ENCODE results near the gene VKORC1L1. TPM values are rescaled to one million over a fixed set of nuclear protein-coding genes. Genes with fewer than 3 reads are reported as not detected.

VKORC1L1 gene
- total and polyA plus RNA-seq, 2 donors (not counting 3 experiments of a cell fraction or from before 2014, with no cell fraction given) = 14.5 to 36.7 TPM

DNA sequence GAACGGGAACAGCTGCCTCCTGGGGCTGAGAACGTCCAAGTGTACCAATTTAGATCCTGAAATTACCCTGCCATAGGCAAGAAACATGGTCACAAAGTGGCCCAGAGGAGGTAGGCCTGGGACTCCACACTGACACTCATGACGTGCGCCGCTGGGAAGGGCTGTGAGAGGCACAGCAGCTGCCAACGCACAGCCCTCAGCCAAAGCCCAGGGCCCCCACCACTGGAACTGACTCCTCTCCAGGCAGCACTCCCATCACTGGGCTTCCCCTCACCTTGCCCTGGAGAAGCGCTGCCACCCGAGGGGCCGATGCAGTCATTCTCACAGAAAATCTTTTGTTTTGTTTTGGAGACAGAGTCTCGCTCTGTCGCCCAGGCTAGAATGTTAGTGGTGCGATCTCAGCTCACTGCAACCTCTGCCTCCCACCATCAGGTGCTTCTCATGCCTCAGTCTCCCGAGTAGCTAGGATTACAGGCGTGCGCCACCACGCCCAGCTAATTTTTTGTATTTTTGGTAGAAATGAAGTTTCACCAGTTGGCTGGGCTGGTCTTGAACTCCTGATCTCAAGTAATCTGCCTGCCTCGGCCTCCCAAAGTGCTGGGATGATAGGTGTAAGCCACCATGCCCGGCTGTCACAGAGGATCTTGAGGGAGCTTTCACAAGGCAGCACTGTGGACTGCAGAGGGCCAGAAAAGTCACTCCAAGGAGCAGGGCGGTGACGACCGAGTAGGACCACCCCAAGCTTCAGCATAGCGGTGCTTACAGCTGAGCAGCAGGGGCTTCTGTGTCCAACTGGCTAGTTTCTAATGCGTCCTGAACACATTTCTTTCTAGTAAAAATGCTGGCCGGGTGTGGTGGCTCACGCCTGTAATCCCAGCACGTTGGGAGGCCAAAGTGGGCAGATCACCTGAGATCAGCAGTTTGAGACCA is 95.6 kb downstream of the VKORC1L1 start:
- Histone ChIP-seq H3K4me2 (ENCODE audit: insufficient read depth, low read length) (no peak overlapping the region), H3K27me3 (ENCODE audit: control insufficient read depth in 2 of 2, insufficient read depth in 2 of 2, low read length in 2 of 2) (no peaks in the 10 kb centered on the region), H3K9me3 (replicated peaks; ENCODE audit: control insufficient read depth, insufficient read depth, low read length) (no peaks in the 10 kb centered on the region), H3K36me3 (ENCODE audit: control insufficient read depth in 2 of 2, extremely low read depth in 1 of 2, insufficient read depth in 2 of 2, low read length in 2 of 2) (peaks cover 14% of the 10 kb centered on the region in 2 experiments), H3K4me1 (ENCODE audit: control insufficient read depth, extremely low read depth, insufficient read depth, low read length) (no peaks in the 10 kb centered on the region), H3K27ac (ENCODE audit: insufficient read depth, low read depth, low read length) (no peak overlapping the region), H3K9ac (replicated peaks; ENCODE audit: extremely low read depth, insufficient read depth, low read length) (no peak overlapping the region), H3K79me2 (ENCODE audit: control insufficient read depth, insufficient read depth, low read length) (no peaks in the 10 kb centered on the region), H2AFZ (ENCODE audit: low read depth, low read length) (no peak overlapping the region), H3K9me1 (replicated peaks; ENCODE audit: control insufficient read depth, extremely low read depth, insufficient read depth, low read length) (no peaks in the 10 kb centered on the region), H3K4me3 (replicated peaks in 1 of 3; ENCODE audit: insufficient read depth in 1 of 3, low read depth in 1 of 3, low read length in 3 of 3) (no peak overlapping the region), H4K20me1 (replicated peaks; ENCODE audit: control insufficient read depth, extremely low read depth, insufficient read depth, low read length) (no peaks in the 10 kb centered on the region)
- ChIA-PET CTCF (no interaction called here), POLR2A (no interaction called here)
- DNase-seq (ENCODE audit: low read depth, low spot score) (no peak), FAIRE-seq (no peak)
- TF ChIP-seq POLR2A (IDR thresholded peaks at IDR 0.05; ENCODE audit: low read depth, low read length) (no peak), POLR2AphosphoS5 (IDR thresholded peaks at IDR 0.05; ENCODE audit: insufficient read depth, low read depth, low read length) (no peak), MYC (IDR thresholded peaks at IDR 0.05; ENCODE audit: low read depth, low read length) (no peak), EZH2 (IDR thresholded peaks at IDR 0.05; ENCODE audit: borderline replicate concordance, low read depth, low read length, severe bottlenecking) (no peak), FOS (IDR thresholded peaks at IDR 0.05; ENCODE audit: borderline replicate concordance, insufficient read depth, low read length) (no peak), JUN (IDR thresholded peaks at IDR 0.05; ENCODE audit: borderline replicate concordance, insufficient read depth, insufficient read length, low read depth) (no peak), GATA2 (IDR thresholded peaks at IDR 0.05; ENCODE audit: insufficient read depth, insufficient read length, low read depth, low read length) (no peak)
- TF ChIP-seq, protein P1, sequence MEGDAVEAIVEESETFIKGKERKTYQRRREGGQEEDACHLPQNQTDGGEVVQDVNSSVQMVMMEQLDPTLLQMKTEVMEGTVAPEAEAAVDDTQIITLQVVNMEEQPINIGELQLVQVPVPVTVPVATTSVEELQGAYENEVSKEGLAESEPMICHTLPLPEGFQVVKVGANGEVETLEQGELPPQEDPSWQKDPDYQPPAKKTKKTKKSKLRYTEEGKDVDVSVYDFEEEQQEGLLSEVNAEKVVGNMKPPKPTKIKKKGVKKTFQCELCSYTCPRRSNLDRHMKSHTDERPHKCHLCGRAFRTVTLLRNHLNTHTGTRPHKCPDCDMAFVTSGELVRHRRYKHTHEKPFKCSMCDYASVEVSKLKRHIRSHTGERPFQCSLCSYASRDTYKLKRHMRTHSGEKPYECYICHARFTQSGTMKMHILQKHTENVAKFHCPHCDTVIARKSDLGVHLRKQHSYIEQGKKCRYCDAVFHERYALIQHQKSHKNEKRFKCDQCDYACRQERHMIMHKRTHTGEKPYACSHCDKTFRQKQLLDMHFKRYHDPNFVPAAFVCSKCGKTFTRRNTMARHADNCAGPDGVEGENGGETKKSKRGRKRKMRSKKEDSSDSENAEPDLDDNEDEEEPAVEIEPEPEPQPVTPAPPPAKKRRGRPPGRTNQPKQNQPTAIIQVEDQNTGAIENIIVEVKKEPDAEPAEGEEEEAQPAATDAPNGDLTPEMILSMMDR (IDR thresholded peaks at IDR 0.05; ENCODE audit: extremely low read depth in 1 of 2, insufficient read depth in 1 of 2, low read depth in 1 of 2, low read length in 2 of 2) = no peak
- dilution Hi-C loops (cut with MboI; ENCODE audit: extremely low pct_ligation_motif_present, low sequenced_read_pairs) = no loop called here
- BruUV-seq (replicated peaks) = no TSS peak
- intact Hi-C loops (cut with micrococcal nuclease) = no loop called here

Data from endothelial cell of umbilical vein (primary cell).